Epithelial cell of proximal tubule (primary cell): Measurements from ENCODE around the gene ST7. TPM values are rescaled to one million over a fixed set of nuclear protein-coding genes. Genes with fewer than 3 reads are reported as not detected.

Source experiments
- DNase-seq: peaks from one replicate; pipeline ENCODE4 v3.0.0-alpha.2; 2011; ENCODE audit warnings: low read depth
- H3K4me3 ChIP-seq: 2 replicates; pipeline ENCODE4 v1.5.1; 2011; ENCODE audit warnings: low read depth, mild to moderate bottlenecking, low read length
- CTCF ChIP-seq: conservative IDR thresholded peaks from 2 replicates; pipeline ENCODE4 v1.5.1; 2012; ENCODE audit warnings: low read depth, mild to moderate bottlenecking, low read length
- total RNA-seq: library from RNA; depleted of rRNA; stranded (reverse); fragments of >200 nt; gene quantifications from 2 replicates; pipeline ENCODE4 v1.2.3, GENCODE V29; 2015

The ST7 gene
- total RNA-seq, 1 donor from 2014 or later: 19.4 TPM

- TF ChIP-seq CTCF: no peak
- DNase-seq: no peak
- H3K4me3 ChIP-seq: no peak overlapping the region
These were observed 246.8 kb downstream of the ST7 start for GRCh38 chr7:117200132-117200531.

- DNase-seq: no peak
- no peak for TF ChIP-seq CTCF
- H3K4me3 ChIP-seq: no peak overlapping the region
These were observed 247.6 kb downstream of the ST7 start for GRCh38 chr7:117200786-117201458.

GRCh38 chr7:117202511-117202910 lies 249.2 kb downstream of the ST7 start:
- no peak overlapping the region for H3K4me3 ChIP-seq
- no peak for TF ChIP-seq CTCF
- no peak for DNase-seq

- no peak for TF ChIP-seq CTCF
- DNase-seq: no peak
- no peak overlapping the region for H3K4me3 ChIP-seq
These were observed 249.9 kb downstream of the ST7 start for GRCh38 chr7:117203205-117203604.

- no peak for DNase-seq
- no peak overlapping the region for H3K4me3 ChIP-seq
- TF ChIP-seq CTCF: no peak
These were observed 252.6 kb downstream of the ST7 start for GRCh38 chr7:117205873-117206272.

GRCh38 chr7:117208257-117208656 lies 255.0 kb downstream of the ST7 start:
- no peak for TF ChIP-seq CTCF
- H3K4me3 ChIP-seq: no peak overlapping the region
- no peak for DNase-seq

GRCh38 chr7:117210397-117210796 lies 257.1 kb downstream of the ST7 start:
- no peak for TF ChIP-seq CTCF
- no peak for DNase-seq
- H3K4me3 ChIP-seq: no peak overlapping the region
